Bladder microvascular endothelial cell (primary cell): ENCODE data around the gene TRNT1. TPM values are rescaled to one million over a fixed set of nuclear protein-coding genes. Genes with fewer than 3 reads are reported as not detected.

Experiments
- total RNA-seq: library from RNA; depleted of rRNA; stranded (reverse); fragments of >200 nt; gene quantifications from 2 replicates; pipeline ENCODE4 v1.2.3, GENCODE V29; 2014

Gene TRNT1
- total RNA-seq, result 17.8 and 32.2 TPM in 2 replicates

DNA sequence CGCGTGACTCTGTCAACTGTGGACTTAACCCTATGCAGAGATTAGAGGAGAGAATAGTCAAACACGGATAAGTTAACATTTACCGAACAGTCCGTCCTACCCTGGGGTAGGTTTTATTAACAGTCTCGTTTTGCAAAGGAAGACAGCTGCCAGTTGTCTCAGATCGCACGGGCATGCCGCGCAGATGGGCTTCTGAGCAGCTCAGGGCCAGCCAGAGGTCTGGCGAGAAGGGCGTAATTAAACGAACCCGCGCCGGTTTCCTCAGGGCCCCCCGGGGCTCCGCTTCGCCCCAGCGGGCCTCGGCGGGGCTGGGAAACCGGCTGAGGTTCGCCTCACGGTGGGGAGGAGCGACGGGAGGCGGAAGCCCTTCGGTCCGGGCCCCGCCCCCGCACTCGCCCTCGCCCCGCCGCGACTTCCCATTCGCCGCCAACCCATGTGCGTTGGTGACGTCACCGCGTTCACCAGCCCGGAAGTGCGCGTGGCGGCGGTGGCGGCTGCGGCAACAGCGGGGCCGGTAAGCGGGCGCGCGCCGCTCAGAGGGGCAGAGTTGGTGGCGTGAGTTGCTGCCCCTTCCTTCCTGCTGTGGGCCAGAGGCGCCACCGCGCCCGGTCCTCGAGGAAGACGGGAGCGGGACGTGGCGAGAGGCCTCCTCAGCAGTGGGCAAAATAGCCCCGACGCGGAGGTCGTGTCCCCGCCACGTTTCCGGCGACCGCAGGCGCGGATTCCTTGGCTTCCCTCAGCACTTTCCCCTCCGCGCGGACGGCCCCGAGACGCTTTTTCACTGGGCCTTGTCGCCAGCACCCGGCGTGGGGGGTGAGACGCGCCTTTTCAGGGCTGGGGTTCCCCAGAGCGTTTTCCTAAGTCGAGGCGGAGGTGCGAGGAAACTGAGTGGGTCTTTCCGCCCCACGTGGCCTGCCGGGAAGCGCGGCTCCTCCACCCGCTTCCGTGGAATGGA lies at the start of gene TRNT1:
Gene TRNT1 (plus strand): TSS at position 464 of the 955 bp plus-strand sequence. CDS start 2,101 bp downstream, outside the sequence.

DNA sequence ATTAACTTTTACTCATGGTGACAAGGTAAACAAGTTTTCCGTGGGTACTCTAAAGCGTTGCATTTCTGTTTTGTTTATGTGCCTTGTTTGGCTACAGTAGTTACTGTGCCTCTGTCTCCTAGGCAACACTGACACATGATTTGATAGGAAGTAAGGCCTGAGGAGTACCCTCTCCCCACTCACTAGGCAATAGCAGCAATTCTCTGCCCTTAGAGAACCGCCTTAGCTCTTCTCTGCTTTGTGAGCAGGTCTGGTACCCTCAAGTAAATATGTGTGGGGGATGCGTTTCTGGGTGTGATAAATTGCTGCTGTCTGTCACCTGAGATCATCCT lies 16.5 kb upstream of the TRNT1 start, which contains the start of gene IL5RA:
Gene IL5RA (minus strand): TSS at position 76 of the 332 bp plus-strand sequence. CDS start 5,390 bp downstream, outside the sequence.

DNA sequence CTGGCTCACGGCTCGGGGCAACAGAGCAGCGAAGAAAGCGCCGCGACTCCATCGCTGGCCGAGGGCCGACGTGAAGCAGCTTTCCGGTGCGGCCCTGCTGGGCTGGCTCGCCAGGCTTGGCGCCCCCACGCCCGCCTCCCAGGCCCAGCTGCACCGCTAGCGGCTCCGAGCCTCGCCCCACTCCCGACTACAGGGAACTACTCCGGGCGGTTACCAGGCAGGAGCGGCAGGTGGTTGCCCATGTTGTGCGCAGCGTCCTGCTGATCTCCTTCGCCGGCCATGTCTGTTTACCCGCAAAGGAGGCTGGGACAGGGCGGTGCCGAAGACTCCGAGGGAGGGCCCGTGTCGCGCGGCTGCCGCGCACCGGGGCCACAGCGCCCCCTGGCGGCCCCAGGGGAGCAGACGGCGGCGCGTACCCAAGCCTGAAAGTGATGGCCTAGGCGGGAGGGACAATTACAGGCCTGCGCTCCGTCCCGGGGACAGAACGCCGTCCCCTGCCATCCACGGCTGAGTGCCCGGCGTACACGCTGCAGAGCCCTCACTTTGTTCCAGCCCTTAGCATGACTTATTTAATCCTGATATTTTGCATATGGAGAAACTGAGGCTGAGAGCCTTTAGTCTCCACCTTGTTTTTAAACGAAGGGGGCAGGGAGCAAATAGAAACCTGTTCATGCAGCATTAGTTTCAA lies 52.8 kb downstream of the TRNT1 start, which contains the start of gene CRBN:
Gene CRBN (minus strand): TSS at position 285 of the 688 bp plus-strand sequence. CDS start 4 bp downstream, at position 281.

Other genes with a start within 250 kb of the TRNT1 start
- not detected in 2 replicates for gene IL5RA, start 16.6 kb upstream of the TRNT1 start, total RNA-seq
- gene CRBN, start 52.8 kb downstream of the TRNT1 start, total RNA-seq, result 52.1 and 93.6 TPM in 2 replicates